Measurements from ENCODE around the gene BBS9. TPM values are rescaled to one million over a fixed set of nuclear protein-coding genes. Genes with fewer than 3 reads are reported as not detected.

BBS9 gene
- total RNA-seq, 1 experiment from 2014 or later, result 26.4 TPM

GRCh38 chr7:33114976-33115375, 14.4 kb upstream of the BBS9 start:
- Histone ChIP-seq H2BK20ac (ENCODE audit: low read depth, low read length, poor library complexity, severe bottlenecking) (no peak overlapping the region), H3K27ac (ENCODE audit: insufficient read length, low read depth, low read length) (no peak overlapping the region), H4K5ac (ENCODE audit: insufficient read length, low read depth, low read length) (no peak overlapping the region), H2AK5ac (ENCODE audit: insufficient read length, low read length) (no peak overlapping the region), H3K23ac (ENCODE audit: insufficient read length, low read depth, low read length) (no peak overlapping the region), H3K18ac (ENCODE audit: insufficient read length, low read depth, low read length) (no peak overlapping the region), H3K9ac (ENCODE audit: extremely low read depth, insufficient read length, low read length) (no peak overlapping the region), H2AFZ (ENCODE audit: low read length) (no peak overlapping the region), H3K79me1 (ENCODE audit: insufficient read depth, low read depth, low read length, poor library complexity, severe bottlenecking) (no peaks in the 10 kb centered on the region), H3K27me3 (ENCODE audit: insufficient read depth, low read length) (no peaks in the 10 kb centered on the region), H3K9me3 (ENCODE audit: control insufficient read depth, low read depth, low read length) (no peaks in the 10 kb centered on the region), H3K4me1 (ENCODE audit: insufficient read depth, low read length) (no peaks in the 10 kb centered on the region), H4K91ac (ENCODE audit: insufficient read length, low read depth, low read length) (no peak overlapping the region), H4K20me1 (ENCODE audit: control insufficient read depth, insufficient read depth, insufficient read length) (no peaks in the 10 kb centered on the region), H3K4me2 (ENCODE audit: insufficient read depth, insufficient read length, low read length) (no peak overlapping the region), H3K79me2 (ENCODE audit: insufficient read depth, low read length) (no peaks in the 10 kb centered on the region), H3K56ac (ENCODE audit: insufficient read length, low read depth, low read length) (no peak overlapping the region), H3K4ac (ENCODE audit: low read depth, low read length) (no peak overlapping the region), H2BK15ac (ENCODE audit: low read depth, low read length) (no peak overlapping the region), H2BK5ac (ENCODE audit: insufficient read length, low read length) (no peak overlapping the region), H2BK12ac (ENCODE audit: insufficient read length, low read depth, low read length) (no peak overlapping the region), H3K23me2 (ENCODE audit: insufficient read length, low read depth, low read length, poor library complexity, severe bottlenecking) (no peaks in the 10 kb centered on the region), H3K14ac (ENCODE audit: insufficient read depth, low read length) (no peak overlapping the region), H2BK120ac (ENCODE audit: low read depth, low read length, poor library complexity, severe bottlenecking) (no peak overlapping the region), H3T11ph (ENCODE audit: low read length) (no peak overlapping the region), H4K8ac (replicated peaks; ENCODE audit: insufficient read length, low read depth, low read length) (no peak overlapping the region)
- Mint-ChIP-seq H3K9me3 (peaks cover 11 to 12% of the 10 kb centered on the region in 2 experiments; a peak in 4 of 5 replicates), H3K4me1 (peaks cover 0 to 4% of the 10 kb centered on the region in 2 experiments; a peak in 1 of 4 replicates), H3K27me3 (ENCODE audit: low read depth) (peaks cover 51% of the 10 kb centered on the region), H3K4me3 (no peak overlapping the region), H3K36me3 (ENCODE audit: insufficient read depth in 1 of 3, low read depth in 3 of 3) (peaks cover 0 to 4% (median 0%) of the 10 kb centered on the region in 3 experiments; a peak in 2 of 7 replicates), H3K27ac (no peak overlapping the region)
- TF ChIP-seq CTCF (conservative IDR thresholded peaks at IDR 0.05), result no peak
- DNase-seq, result no peak
